Measurements from ENCODE around the gene SLC45A1.

Gene SLC45A1

DNA sequence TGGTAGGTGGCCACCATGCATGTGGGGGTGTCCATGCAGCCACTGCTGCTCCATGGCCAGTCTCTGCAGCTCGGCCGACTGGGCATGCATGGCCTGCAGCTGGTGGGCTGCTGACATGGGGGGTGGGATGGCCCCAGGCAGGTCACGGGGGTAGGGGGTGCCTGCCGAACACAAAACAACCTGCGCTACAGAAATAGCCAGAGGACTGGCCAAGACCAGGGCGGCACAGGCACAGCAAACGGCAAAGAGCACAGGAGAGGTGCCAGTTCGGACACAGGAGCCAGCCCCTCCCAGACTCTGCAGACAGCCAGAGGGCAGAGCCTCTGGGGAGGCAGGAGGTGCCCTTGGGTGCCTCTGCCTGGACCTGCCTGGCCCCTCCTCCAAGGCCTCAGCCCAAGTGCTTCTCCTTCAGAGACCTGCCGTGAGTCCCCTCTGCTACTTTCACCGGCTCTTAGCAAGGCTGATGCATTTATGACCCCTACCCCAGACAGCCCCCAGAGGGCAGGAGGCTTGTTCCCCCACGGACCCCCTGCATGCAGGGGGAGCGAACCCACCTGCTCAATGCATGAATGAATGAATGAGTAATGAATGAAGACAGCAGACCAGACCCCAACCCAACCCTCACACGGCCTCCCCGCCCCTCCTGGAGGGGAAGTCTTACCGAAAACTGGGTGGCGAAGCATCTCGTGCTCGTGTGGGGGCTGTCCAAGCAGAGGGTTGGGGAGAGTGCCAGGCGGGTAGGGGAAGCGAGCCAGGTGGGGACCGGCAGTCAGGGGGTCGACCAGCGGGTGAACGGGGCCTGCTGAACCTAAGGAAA, 37.7 kb downstream of the SLC45A1 start:
- H3K9ac ChIP-seq (ENCODE audit: low read length): no peak overlapping the region
- H3K36me3 ChIP-seq (replicated peaks; ENCODE audit: low read depth, low read length): peaks cover 2% of the 10 kb centered on the region
- no peak overlapping the region for H3K4me3 ChIP-seq (ENCODE audit: low read length)
- TF ChIP-seq, protein P1, sequence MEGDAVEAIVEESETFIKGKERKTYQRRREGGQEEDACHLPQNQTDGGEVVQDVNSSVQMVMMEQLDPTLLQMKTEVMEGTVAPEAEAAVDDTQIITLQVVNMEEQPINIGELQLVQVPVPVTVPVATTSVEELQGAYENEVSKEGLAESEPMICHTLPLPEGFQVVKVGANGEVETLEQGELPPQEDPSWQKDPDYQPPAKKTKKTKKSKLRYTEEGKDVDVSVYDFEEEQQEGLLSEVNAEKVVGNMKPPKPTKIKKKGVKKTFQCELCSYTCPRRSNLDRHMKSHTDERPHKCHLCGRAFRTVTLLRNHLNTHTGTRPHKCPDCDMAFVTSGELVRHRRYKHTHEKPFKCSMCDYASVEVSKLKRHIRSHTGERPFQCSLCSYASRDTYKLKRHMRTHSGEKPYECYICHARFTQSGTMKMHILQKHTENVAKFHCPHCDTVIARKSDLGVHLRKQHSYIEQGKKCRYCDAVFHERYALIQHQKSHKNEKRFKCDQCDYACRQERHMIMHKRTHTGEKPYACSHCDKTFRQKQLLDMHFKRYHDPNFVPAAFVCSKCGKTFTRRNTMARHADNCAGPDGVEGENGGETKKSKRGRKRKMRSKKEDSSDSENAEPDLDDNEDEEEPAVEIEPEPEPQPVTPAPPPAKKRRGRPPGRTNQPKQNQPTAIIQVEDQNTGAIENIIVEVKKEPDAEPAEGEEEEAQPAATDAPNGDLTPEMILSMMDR (IDR thresholded peaks at IDR 0.05; ENCODE audit: low read depth, low read length): no peak
- no peak for TF ChIP-seq EZH2phosphoT487 (IDR thresholded peaks at IDR 0.05; ENCODE audit: low read depth)
- H3K27ac ChIP-seq (ENCODE audit: low read length): no peak overlapping the region
- H3K9me3 ChIP-seq (ENCODE audit: insufficient read depth, low read length): no peaks in the 10 kb centered on the region
- H4K20me1 ChIP-seq (ENCODE audit: insufficient read depth, low read length): no peaks in the 10 kb centered on the region
- H2AFZ ChIP-seq (ENCODE audit: low read depth, low read length): no peak overlapping the region
- H3K79me2 ChIP-seq (ENCODE audit: low read length): no peaks in the 10 kb centered on the region
- no peaks in the 10 kb centered on the region for H3K27me3 ChIP-seq (ENCODE audit: low read depth, low read length)
- no peaks in the 10 kb centered on the region for H3K4me1 ChIP-seq (ENCODE audit: low read length)
- no peak overlapping the region for H3K4me2 ChIP-seq (ENCODE audit: low read length)

DNA sequence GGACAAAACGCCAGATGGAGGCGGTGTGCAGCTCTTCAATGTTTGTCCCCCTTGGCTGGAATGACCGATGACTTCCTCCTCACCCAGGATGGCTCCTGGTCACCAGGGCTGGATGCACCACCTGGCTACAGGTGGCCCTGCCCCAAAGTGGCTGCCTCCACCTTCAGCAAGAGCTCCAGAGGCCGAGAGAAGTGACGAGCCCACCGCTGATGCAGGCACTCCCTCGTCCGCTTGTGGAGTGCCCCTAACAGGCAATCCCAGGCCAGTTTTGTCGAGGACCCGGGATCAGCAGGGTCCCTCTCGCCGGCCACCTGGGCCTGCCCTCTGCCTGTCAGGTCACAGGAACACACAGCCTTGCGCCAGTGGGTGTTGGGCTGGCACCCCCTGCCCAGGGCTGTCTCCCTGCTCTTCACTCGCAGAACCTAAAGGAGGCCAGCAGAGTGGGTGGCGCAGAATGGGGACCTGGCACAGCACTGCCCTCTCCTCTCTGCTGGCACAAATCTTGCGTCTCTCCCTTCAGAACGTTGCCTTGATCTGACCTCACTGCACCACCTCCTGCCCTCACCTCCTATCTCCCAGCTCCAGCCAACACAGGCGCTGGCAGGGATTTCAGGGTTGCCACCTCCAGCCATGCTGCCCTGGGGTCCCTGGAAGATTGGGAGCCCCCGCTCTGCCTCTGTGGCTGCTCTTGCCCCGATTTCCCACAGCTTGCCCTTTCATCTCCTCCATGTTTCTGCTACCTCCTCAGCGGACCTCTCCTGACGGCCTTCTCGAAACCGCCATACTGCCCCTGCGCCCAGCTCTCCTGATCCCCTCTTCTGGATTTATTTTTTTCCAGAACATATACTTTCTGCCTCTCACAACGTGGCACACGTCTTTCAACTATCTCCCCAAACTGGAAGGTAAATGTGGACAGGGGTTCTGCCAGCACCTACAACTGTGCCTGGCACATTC, 38.6 kb downstream of the SLC45A1 start:
- Histone ChIP-seq H3K4me1 (ENCODE audit: low read length) (no peaks in the 10 kb centered on the region), H3K27ac (ENCODE audit: low read length) (no peak overlapping the region), H4K20me1 (ENCODE audit: insufficient read depth, low read length) (no peaks in the 10 kb centered on the region), H3K36me3 (replicated peaks; ENCODE audit: low read depth, low read length) (peaks cover 2% of the 10 kb centered on the region), H3K27me3 (ENCODE audit: low read depth, low read length) (no peaks in the 10 kb centered on the region), H3K79me2 (ENCODE audit: low read length) (no peaks in the 10 kb centered on the region), H3K4me2 (ENCODE audit: low read length) (no peak overlapping the region), H3K4me3 (ENCODE audit: low read length) (no peak overlapping the region), H3K9me3 (ENCODE audit: insufficient read depth, low read length) (no peaks in the 10 kb centered on the region), H2AFZ (ENCODE audit: low read depth, low read length) (no peak overlapping the region), H3K9ac (ENCODE audit: low read length) (no peak overlapping the region)
- TF ChIP-seq EZH2phosphoT487 (IDR thresholded peaks at IDR 0.05; ENCODE audit: low read depth): no peak
- TF ChIP-seq, protein P1 (IDR thresholded peaks at IDR 0.05; ENCODE audit: low read depth, low read length): no peak

DNA sequence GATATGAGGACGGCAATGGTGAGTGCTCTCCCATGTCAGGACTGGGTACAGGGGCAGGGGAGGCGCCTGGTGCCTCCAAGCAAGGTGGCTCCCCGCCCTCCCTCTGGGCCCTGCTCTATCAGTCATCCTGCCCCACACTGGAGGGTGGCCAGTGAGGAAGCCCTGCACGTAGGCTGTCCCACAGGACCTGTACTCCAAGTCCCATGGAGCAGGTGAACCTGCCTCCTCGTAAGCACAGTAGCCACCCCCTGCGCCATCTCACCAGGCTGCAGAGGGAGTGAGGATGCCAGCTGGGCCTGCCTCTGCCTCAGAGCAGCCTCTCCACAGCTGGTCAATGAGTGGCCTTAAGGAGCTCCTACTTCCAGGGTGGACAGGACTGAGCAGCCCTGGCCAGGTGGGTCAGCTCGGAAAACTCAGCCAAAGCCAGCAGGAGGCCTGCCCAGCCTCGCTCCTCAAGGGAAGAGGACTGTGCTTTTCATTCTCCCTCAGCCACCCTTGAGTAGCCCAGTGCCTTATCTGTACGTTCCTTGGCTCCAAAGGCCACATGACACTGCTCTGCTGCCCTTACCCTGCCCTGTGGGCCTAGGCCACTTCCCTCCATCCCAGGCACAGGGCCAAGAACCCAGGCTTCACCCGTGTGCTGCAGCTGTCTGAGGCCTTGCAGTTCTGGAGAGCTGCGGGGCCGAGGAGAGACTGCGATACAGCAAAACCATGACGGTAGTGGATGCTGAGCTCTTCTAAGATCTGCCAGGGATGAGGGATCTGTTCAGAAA, 39.6 kb downstream of the SLC45A1 start:
- no peaks in the 10 kb centered on the region for H3K4me1 ChIP-seq (ENCODE audit: low read length)
- H3K4me3 ChIP-seq (ENCODE audit: low read length): no peak overlapping the region
- H3K27ac ChIP-seq (ENCODE audit: low read length): no peak overlapping the region
- H4K20me1 ChIP-seq (ENCODE audit: insufficient read depth, low read length): no peaks in the 10 kb centered on the region
- no peaks in the 10 kb centered on the region for H3K79me2 ChIP-seq (ENCODE audit: low read length)
- TF ChIP-seq, protein P1 (IDR thresholded peaks at IDR 0.05; ENCODE audit: low read depth, low read length): no peak
- no peak for TF ChIP-seq EZH2phosphoT487 (IDR thresholded peaks at IDR 0.05; ENCODE audit: low read depth)
- H3K4me2 ChIP-seq (ENCODE audit: low read length): no peak overlapping the region
- no peak overlapping the region for H3K9ac ChIP-seq (ENCODE audit: low read length)
- H3K27me3 ChIP-seq (ENCODE audit: low read depth, low read length): no peaks in the 10 kb centered on the region
- H3K9me3 ChIP-seq (ENCODE audit: insufficient read depth, low read length): no peaks in the 10 kb centered on the region
- H3K36me3 ChIP-seq (replicated peaks; ENCODE audit: low read depth, low read length): peaks cover 2% of the 10 kb centered on the region
- no peak overlapping the region for H2AFZ ChIP-seq (ENCODE audit: low read depth, low read length)
